Tibial artery (tissue), 4 donors: ENCODE results near the gene NOL4L.

ENCODE experiments used
- DNase-seq, 2 donors: peaks; one replicate each; pipeline ENCODE4 v3.0.0-alpha.2; 2019
- H3K27ac ChIP-seq, 2 donors: fragments of 200-600 bp; sonication (generic) in 1 of 2; 1 replicate in 1 of 2; 2 replicates in 1 of 2; pipeline ENCODE4 v1.5.1; 2018 to 2019; ENCODE audit warnings: mild to moderate bottlenecking in 1 of 2
- H3K27me3 ChIP-seq, 2 donors: fragments of 200-600 bp; sonication (generic) in 1 of 2; one replicate each; pipeline versions ENCODE4 v1.5.1 to v1.6.0; 2016 to 2019
- H3K36me3 ChIP-seq, 3 donors: fragments of 200-600 bp; sonication (generic) in 2 of 3; one replicate each; pipeline ENCODE4 v1.5.1; 2016 to 2019; ENCODE audit warnings: mild to moderate bottlenecking in 2 of 3
- H3K4me1 ChIP-seq, 4 donors: fragments of 200-600 bp; sonication (generic) in 2 of 4; 1 replicate in 3 of 4; 2 replicates in 1 of 4; pipeline ENCODE4 v1.5.1; 2016 to 2019
- H3K4me3 ChIP-seq, 2 donors: fragments of 200-600 bp; sonication (generic) in 1 of 2; 1 replicate in 1 of 2; 2 replicates in 1 of 2; pipeline ENCODE4 v1.5.1; 2018 to 2019; ENCODE audit warnings: mild to moderate bottlenecking in 2 of 2
- H3K9me3 ChIP-seq, 3 donors: fragments of 200-600 bp; sonication (generic) in 1 of 3; one replicate each; pipeline ENCODE4 v1.5.1; 2016 to 2019
- intact Hi-C: fragments of 100-400 bp; cut with DNase I; formaldehyde crosslinking; loops from one replicate; pipeline ENCODE4 v1.15.0; 2023; ENCODE audit warnings: low total_unique reads
- TF ChIP-seq, protein P1 (sequence below), 2 experiments: fragments of 200-600 bp in 1 of 2; fragments of 450-650 bp in 1 of 2; IDR thresholded peaks; one replicate each; pipeline ENCODE4 v1.5.1; 2017 to 2019; ENCODE audit warnings: antibody characterized with exemption in 2 of 2, mild to moderate bottlenecking in 1 of 2, moderate library complexity in 1 of 2

NOL4L gene

GRCh38 chr20:32510601-32511357 is 74.4 kb downstream of the NOL4L start:
- Histone ChIP-seq H3K36me3 (no peaks in the 10 kb centered on the region), H3K27me3 (no peaks in the 10 kb centered on the region), H3K4me1 (no peaks in the 10 kb centered on the region), H3K9me3 (no peaks in the 10 kb centered on the region), H3K4me3 (no peak overlapping the region), H3K27ac (no peak overlapping the region)
- DNase-seq = no peak
- intact Hi-C loops = no loop called here
- TF ChIP-seq, protein P1, sequence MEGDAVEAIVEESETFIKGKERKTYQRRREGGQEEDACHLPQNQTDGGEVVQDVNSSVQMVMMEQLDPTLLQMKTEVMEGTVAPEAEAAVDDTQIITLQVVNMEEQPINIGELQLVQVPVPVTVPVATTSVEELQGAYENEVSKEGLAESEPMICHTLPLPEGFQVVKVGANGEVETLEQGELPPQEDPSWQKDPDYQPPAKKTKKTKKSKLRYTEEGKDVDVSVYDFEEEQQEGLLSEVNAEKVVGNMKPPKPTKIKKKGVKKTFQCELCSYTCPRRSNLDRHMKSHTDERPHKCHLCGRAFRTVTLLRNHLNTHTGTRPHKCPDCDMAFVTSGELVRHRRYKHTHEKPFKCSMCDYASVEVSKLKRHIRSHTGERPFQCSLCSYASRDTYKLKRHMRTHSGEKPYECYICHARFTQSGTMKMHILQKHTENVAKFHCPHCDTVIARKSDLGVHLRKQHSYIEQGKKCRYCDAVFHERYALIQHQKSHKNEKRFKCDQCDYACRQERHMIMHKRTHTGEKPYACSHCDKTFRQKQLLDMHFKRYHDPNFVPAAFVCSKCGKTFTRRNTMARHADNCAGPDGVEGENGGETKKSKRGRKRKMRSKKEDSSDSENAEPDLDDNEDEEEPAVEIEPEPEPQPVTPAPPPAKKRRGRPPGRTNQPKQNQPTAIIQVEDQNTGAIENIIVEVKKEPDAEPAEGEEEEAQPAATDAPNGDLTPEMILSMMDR (IDR thresholded peaks at IDR 0.05) = no peak

DNA sequence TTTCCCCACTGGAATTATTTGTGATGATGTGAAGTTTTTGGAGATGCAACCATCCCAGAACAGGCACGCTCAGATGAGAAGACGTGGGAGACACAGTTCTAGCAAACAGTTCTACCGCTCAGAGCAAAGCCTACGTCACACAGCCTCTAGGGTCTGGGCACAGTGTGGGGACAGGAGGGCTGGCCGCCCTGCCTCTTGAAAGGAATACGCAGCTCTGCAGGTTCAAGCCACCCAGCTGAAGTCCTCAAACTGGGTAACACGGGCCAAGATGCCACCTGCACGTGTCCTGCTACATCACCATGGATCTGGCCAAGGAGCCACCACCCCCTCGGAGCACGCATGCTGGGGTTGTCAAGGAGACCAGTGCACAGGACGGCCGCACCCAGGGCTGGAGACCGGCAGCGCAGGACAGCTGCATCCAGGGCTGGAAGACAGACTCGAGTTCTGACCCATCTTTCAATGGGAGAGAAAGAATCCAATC is 75.0 kb downstream of the NOL4L start:
- DNase-seq = no peak
- Histone ChIP-seq H3K27ac (no peak overlapping the region), H3K9me3 (no peaks in the 10 kb centered on the region), H3K4me3 (no peak overlapping the region), H3K4me1 (no peaks in the 10 kb centered on the region), H3K27me3 (no peaks in the 10 kb centered on the region), H3K36me3 (no peaks in the 10 kb centered on the region)
- intact Hi-C loops = no loop called here
- TF ChIP-seq, protein P1 (IDR thresholded peaks at IDR 0.05) = no peak

- TF ChIP-seq, protein P1 (IDR thresholded peaks at IDR 0.05) = no peak
- Histone ChIP-seq H3K4me1 (no peaks in the 10 kb centered on the region), H3K27ac (no peak overlapping the region), H3K4me3 (no peak overlapping the region), H3K27me3 (no peaks in the 10 kb centered on the region), H3K9me3 (no peaks in the 10 kb centered on the region), H3K36me3 (no peaks in the 10 kb centered on the region)
- no peak for DNase-seq
- intact Hi-C loops = no loop called here
Measured at GRCh38 chr20:32509639-32510066, 75.5 kb downstream of the NOL4L start.

- no peaks in the 10 kb centered on the region for H3K4me1 ChIP-seq
- H3K36me3 ChIP-seq = no peaks in the 10 kb centered on the region
- H3K9me3 ChIP-seq = no peaks in the 10 kb centered on the region
- no peak overlapping the region for H3K4me3 ChIP-seq
- no peak for DNase-seq
- intact Hi-C loops = no loop called here
- no peaks in the 10 kb centered on the region for H3K27me3 ChIP-seq
- H3K27ac ChIP-seq = no peak overlapping the region
- TF ChIP-seq, protein P1 (IDR thresholded peaks at IDR 0.05) = no peak
Measured at GRCh38 chr20:32508775-32509119, 76.4 kb downstream of the NOL4L start.

- no peaks in the 10 kb centered on the region for H3K36me3 ChIP-seq
- intact Hi-C loops = no loop called here
- H3K4me3 ChIP-seq = no peak overlapping the region
- no peaks in the 10 kb centered on the region for H3K9me3 ChIP-seq
- DNase-seq = no peak
- H3K4me1 ChIP-seq = no peaks in the 10 kb centered on the region
- no peak overlapping the region for H3K27ac ChIP-seq
- TF ChIP-seq, protein P1 (IDR thresholded peaks at IDR 0.05) = no peak
- H3K27me3 ChIP-seq = no peaks in the 10 kb centered on the region
Measured at GRCh38 chr20:32507998-32508774, 76.9 kb downstream of the NOL4L start.
